HG03469 (cell line): Measurements from ENCODE around the gene MPP2.

Source experiments
- ATAC-seq: cut with Tn5 transposase; IDR thresholded peaks from one replicate; pipeline ENCODE4 v1.9.1; 2021; ENCODE audit warnings: mild to moderate bottlenecking, moderate library complexity, moderate number of reproducible peaks; ENCODE audit not compliant: unreplicated experiment

MPP2 gene

DNA sequence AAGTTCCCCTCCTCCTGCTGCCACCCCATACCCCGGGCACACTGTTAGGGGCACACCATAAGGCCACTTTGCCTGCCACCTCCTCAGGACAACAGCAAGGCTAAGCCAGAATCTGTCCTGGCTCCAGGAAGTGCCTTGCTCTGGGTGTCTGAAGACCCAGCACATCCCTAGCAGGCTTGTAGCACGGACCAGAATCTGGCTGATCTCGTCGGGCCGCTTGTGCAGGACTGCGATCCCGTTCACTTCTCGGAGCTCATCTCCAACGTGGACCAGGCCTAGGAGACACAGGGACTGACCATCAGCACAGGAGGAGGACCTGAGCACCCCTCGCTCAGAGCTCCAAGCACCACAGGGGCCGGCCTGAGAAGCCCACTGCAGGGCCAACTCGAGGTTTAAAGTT is 81.8 kb downstream of the MPP2 start:
- ATAC-seq, result no peak
